Renal cortex interstitium (tissue), 15 donors: Measurements from ENCODE around the gene SHH. TPM values are rescaled to one million over a fixed set of nuclear protein-coding genes. Genes with fewer than 3 reads are reported as not detected.

ENCODE experiments used
- DNase-seq, 11 donors: peaks; one replicate each; pipeline ENCODE4 v3.0.0-alpha.2; 2013; ENCODE audit warnings: low read depth in 9 of 11, low spot score in 4 of 11; ENCODE audit errors: extremely low read depth in 1 of 11
- long read RNA-seq, 16 experiments: transcript quantifications; one replicate each; lab custom pipeline, GENCODE V29; 2026
- polyA plus RNA-seq, 3 donors: library from polyadenylated mRNA; unstranded; fragments of 120-200 nt; gene quantifications; one replicate each; pipeline ENCODE4 v1.2.1, GENCODE V29; 2013; ENCODE audit not compliant: insufficient read length in 3 of 3

SHH gene
- 1 to 10 TPM; 1.1 to 3.3 (median 2.3) TPM for polyA plus RNA-seq
- long read RNA-seq, donor 1 = 0 reads
- long read RNA-seq, donor 2 = 0 reads
- long read RNA-seq, donor 3, full-length matches to known transcripts = 1 of 1 reads
- long read RNA-seq, donor 3, partial matches to known transcripts = 0 of 1 reads
- long read RNA-seq, donor 3, other reads (novel, unspliced or antisense) = 0 of 1 reads
- long read RNA-seq, donor 4 = 0 reads
- long read RNA-seq, donor 5 = 0 reads
- long read RNA-seq, donor 6, full-length matches to known transcripts = 1 of 1 reads
- long read RNA-seq, donor 6, partial matches to known transcripts = 0 of 1 reads
- long read RNA-seq, donor 6, other reads (novel, unspliced or antisense) = 0 of 1 reads
- long read RNA-seq, donor 7, partial matches to known transcripts = 5 of 5 reads
- long read RNA-seq, donor 7, other reads (novel, unspliced or antisense) = 0 of 5 reads
- long read RNA-seq, donor 8 = 0 reads
- long read RNA-seq, donor 9, full-length matches to known transcripts = 1 of 1 reads
- long read RNA-seq, donor 9, partial matches to known transcripts = 0 of 1 reads
- long read RNA-seq, donor 9, other reads (novel, unspliced or antisense) = 0 of 1 reads
- long read RNA-seq, donor 10 = 0 reads
- long read RNA-seq, donor 11 = 0 reads
- long read RNA-seq, donor 12 = 0 reads
- long read RNA-seq, donor 13 = 0 reads
- long read RNA-seq, donor 14 = 0 reads
- long read RNA-seq, donor 15 = 0 reads
- long read RNA-seq, donor 16, full-length matches to known transcripts = 2 of 2 reads
- long read RNA-seq, donor 16, partial matches to known transcripts = 0 of 2 reads
- long read RNA-seq, donor 16, other reads (novel, unspliced or antisense) = 0 of 2 reads

DNA sequence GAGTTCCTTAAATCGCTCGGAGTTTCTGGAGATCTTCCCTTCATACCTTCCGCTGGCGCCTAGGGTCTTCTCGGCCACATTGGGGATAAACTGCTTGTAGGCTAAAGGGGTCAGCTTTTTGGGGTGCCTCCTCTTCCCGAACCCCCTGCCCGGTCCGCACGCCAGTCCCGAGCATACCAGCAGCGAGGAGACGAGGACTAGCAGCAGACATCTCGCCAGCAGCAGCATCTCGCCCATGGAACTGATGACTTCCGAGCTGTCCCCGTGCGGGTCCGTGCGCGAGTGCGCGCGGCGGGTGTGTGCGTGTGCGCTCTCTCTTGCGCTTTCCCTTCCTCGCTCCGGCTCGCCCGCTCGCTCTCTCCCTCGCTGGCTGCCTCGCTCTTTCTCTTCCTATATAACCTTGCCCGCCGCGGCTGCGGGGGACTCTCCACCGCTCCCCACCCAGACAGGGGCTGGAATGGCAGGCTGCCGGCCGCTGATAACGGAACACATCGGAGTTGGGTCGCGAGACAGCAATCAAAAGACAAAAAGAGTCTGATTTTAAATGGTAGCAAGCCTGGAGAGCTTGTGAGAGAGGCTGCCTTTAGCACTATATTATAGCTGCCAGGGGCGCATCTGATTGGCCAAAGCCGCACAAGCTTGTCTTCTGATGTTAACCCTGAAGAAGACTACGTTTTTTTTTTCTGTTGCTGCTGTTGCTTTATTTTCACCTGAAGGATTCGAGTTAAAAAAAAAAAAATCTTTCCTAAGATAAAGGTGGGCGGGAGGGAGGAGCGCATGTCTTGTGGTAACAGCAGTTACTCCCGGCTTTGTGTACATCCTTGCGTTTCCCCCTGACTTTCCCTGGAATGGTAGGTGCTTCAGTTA, at the start of gene SHH:
TSS of gene SHH (minus strand) at position 569 of the 867 bp plus-strand sequence. CDS start at position 228, 341 bp downstream.
- no peak for DNase-seq

DNA sequence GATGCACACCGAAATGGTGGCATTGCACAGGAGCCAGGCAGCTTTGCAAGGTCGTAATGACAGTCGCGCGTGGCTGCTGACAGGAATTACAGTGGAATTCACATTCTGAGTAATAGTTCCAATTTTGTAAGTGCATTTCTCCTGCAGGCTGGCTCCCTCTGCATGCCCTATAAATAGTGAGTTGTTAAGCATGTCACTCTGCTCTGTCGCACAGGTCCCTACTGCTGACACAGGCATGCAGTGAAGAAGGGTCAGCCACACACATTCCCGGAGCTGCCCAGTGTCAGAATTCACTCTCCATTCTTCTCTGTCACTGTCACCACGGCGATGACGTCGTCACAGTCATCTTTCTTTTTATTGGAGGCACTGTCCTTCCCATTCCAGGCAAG, 49.2 kb upstream of the SHH start:
- DNase-seq = no peak

DNA sequence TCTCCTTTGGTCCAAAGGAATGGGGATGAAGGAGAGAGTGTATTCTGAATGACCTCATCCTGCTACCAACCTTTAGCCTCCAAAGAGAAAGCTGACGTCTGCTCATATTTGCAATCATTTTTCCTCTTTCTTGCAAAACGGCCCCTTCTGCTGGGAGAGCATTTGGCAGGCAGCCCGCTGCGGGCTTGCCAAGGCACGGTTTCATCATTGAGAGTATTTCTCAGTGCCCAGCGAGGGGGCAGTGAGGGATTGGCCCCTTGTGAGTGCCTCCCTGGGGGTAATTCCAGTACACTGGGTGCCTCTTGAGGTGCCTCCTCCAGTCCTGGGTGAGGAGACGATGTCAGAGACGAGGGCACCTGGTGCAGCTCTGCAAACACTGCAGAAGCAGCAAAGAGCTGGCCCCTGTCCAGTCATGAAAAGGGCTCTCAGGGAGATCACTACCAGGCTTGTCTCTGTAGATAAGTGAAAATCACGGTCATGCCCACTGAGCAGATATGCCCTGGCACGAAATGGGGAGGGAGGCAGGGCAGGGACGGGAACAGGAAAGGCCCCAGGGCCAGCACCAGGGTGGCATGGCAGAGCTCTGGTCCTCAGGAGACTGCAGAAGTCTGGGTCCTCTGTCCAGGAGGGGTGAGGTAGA, 48.7 kb upstream of the SHH start:
- DNase-seq = peak in 1 of 11 donors; percentile 27

DNA sequence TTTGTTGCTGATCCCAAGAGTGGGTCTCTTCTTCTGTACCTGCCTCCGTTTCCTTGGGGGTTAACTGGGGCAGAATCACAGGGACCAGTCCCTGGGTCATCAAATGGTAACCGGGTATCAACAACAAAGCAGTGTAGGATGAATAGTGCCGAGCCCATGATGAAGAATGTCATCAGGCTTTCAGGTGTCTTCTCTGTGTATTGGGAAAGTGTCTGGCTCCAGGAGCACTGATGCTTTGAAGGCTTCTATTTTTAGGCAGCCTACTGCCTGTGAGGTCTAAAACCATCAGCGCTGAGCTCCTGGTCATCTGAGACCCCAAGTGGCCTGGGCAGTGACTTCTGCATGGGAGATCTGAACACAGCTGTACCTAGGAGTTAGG, 48.2 kb upstream of the SHH start:
- no peak for DNase-seq

DNA sequence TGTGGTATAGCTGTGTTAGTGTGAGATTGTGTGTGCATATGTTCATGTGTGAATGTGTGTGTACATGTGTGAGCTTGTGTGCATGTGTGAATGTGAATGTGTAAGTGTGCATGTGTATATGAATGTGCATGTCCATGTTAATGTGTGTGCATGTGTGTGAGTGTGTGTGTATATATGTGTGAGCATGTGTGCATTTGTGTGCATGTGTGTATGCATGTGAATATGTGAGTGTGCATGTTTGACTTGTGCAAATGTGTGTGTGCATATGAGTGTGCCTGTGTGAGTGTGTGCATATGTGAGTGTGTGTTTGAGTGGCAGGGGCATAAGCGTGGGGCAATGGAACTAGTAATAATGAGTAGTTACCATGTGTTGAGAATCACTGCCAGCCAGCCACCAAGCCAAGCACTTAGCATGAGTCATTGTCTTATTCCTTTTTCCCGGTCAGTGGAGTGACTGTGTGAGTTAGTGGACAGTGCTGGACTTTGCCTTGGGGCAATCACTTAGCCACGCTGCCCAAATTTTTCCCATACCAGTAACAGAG, 46.3 kb upstream of the SHH start:
- no peak for DNase-seq

DNA sequence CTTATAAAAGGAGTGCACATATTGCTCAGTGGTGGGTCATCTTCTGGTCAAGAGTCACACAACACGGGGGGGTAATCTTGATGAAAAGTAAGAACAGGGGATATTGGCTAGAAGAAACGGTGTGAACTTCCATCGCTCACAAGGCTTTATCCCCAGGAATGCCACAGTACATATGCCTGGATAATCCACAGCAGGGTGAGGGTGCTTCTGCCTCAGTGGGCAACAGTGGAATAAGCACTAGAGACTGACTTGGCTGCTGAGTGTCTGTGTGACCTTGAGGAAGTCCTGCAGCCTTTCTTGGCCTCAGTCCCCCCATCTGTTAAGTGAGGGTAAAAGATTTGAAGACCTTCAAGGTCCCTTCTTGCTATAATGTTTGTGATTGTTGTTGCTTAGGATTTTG, 44.9 kb upstream of the SHH start:
- DNase-seq = no peak

DNA sequence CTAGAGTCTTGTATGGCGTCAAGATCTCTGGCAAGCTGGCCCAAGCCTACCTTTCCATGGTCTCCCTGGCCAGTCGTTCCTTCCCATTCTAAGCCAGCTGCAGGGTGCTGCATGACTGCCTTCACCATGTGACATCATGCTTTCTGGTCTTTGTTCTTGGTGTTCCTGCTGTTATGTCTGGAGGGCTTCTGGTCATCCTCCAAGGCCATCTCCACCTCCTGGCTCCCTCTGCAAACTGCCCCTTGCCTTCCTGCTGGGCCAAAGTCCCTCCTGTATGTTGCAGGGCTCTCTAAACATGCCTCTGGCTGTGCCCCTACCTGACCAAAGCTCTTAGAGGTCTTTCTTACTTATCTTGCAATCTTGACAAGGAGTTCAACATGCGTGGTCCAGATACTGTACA, 44.4 kb upstream of the SHH start:
- DNase-seq = no peak

DNA sequence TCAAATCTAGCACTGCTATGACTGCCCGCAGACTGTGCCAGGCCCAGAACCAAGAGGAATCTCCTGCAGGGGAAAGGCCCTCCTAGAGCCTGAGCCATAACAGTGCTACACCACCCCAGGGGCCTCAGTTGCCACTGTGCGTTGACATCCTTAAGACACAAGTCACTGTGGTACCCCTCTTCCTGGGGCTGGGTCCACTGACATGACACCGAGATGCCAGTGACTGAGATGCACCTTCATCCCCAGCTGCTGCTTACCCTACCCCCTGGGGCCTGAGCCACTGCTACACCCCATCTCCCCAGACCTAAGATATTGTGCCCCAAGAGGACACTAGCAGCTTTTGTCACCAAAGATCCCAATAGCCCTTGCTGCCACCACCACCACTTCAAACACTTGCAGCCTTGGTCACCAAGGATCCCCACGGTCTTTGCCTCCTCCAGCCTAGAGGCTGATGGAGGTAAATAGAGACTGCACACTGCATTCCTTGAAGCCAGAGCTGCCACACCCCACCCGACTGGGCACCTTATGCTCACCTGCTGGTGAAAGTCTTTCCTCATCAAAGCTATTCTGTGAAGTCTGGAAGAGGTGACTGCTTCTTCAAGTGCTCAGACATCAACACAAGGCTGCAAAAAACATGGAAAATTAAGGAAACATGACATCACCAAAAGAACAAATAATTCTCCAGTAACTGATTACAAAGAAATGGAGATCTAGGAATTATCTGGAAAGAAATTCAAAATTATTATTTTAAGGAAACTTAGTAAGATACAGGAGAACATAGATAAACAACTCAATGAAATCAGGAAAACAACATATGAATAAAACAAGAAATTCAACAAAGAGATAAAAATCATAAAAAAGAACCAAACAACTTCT, 40.4 kb upstream of the SHH start:
- no peak for DNase-seq

DNA sequence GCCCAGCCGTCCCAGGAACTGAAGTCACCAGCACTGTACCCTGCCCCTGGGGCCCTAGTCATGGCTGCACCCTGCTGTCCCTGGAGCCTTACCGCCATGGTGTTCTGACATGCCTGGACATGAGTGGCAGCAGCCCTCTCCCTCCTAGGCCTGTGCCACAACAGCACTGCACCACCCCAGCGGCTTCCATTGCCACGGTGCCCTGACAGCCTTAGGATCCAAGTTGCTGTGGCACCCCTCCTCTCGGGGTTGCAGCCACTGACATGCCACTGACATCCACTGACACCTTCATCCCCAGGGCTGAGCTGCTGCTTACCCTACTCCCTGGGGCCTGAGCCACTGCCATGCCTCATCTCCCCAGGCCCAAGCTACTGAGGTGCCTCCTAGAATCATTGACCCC, 39.6 kb upstream of the SHH start:
- no peak for DNase-seq

DNA sequence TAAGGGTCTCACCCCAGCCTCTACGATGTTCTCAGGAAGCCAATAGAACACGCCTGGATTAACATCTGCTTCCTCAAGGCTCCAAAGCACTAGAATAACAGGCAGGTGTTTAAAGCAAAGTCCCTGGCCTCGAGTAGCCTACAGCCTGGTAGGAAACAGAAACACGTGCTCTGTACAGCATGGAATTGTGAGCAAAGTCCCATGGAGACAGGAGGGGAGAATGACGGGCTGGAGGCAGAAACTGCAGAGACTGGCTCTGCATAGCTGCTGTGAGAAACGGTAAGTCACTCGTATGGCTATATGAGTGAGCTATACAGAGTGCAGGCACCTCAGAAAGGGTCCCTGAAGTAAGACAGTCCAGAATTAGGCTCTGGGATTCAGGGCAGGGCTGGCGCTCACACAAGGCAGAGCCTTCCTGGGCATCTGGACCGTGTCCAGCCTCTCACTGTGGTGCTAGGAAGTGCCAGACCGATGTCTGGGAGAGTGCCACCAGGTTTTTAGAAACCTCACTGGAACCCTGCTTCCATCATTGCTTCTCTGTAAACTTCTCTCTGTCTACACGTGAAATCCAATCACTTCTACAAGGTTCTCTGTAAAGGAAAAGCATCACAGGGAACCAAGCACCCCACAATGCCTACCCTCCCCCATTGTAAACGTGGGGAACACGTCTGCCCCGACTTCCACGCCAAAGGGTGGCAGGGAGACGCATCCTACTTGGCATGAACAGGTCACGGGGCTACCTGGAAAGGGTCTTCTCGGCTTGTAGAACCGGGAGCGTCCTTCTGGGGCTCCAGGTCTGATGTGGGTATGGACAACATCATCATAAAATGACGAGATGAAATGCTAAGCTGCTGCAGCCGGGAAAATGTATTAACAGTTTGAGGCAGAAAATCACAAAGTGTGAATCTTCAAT, 38.8 kb upstream of the SHH start:
- DNase-seq = no peak

DNA sequence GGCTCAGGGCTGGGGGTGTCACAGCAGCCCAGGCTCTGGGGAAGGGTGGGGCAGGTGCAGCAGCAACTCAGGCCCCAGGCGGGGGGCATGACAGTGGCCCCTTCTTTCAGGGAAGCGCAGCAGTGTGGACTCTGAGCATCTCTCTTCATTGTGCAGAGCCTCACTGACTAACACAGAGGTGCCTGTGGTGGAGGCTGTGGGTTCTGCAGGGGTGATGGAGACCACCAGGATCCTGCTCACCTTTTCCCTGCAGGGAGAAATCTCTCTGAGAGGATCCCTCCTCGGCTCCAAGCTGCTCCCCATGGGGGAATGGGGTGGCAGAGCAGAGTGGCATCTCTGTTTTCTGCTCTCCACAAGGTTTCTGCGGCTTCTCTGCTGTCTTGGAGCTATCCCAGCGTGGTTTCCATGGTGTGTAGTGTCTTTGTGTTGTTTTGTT, 37.8 kb upstream of the SHH start:
- DNase-seq = no peak

DNA sequence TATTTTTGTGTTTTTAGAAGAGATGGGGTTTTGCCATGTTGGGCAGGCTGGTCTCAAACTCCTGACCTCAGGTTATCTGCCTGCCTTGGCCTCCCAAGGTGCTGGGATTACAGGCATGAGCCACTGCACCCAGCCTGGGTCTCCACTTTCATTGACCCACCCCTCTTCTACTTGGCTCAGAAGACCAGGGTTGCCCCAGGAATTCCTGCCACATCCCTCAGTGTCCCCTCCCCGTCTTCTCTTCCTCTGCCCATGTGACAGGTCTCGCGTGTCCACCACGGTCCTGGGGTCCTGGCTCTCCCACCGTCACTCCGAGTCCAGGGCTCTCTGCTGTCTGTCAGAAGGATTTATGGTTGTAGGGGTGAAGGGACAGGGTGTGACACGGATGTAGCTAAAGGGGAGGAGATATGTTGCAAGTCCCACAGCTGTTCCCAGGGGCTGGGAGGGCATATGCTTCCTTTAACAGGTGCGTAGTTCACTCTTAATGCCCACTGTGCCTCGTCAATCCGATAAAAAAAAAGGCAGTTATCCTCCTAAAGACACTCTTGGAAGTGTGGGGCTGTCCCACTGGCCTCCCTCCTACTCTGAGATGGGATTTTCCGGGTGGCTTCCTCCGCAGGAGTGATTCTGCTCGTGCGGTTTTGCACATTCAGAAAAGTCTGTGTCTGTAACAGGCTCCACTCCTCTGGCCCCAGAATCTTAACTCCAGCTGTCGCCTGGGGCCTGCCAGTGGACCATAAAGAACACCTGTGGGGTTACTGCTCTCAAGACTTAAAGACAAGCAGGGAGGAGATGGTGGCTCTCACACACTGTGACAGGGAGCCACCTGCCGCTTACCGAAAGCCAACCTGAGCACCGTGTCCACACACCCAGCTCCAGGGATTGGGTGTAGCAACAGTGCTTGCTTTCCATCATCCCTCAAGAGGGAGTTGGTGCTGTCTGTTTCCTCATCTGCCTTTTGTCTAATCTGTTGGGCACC, 36.7 kb upstream of the SHH start:
- no peak for DNase-seq

DNA sequence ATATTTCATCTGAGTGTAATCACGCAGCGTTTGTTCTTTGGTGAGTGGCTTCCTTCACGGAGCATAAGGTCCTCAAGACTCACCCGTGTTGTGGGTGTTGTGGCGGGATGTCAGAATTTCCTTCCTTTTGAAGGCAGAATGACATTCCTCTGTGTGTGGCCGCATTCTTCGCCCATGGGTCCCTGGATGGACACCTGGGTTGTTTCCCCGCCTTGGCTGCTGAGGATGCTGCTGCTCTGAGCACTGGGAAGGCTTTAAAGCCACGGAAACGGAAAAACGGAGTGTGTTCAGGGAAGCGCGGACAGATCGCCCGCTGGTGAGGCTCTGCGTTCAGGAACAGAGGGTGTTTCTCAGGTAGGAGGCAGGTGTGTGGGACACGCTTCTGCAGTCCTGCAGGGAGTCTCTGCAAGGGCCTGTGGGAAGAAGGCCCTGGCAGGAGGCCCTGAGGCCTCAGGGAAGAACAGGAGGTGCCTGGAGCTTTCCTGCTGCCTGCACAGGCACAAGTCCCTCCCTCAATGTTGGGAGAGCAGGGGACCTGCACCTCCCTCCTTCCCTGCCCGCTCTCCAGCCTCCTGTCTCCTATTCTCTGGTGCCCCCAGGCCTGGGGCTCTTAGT, 35.7 kb upstream of the SHH start:
- DNase-seq = no peak

DNA sequence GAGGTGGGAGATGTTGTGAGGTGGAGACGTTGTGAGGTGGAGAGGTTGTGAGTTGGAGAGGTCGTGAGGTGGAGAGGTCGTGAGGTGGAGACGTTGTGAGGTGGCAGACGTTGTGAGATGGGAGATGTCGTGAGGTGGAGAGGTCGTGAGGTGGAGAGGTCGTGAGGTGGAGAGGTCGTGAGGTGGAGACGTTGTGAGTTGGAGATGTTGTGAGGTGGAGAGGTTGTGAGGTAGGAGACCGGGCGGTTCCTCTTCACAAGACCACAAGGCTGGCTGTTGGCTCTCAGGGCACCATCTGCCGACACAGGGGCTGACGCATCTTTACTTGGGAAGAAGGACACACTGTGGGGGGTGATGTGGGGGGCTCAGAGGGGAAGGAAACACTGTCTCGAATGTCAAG, 34.7 kb upstream of the SHH start:
- DNase-seq = no peak

DNA sequence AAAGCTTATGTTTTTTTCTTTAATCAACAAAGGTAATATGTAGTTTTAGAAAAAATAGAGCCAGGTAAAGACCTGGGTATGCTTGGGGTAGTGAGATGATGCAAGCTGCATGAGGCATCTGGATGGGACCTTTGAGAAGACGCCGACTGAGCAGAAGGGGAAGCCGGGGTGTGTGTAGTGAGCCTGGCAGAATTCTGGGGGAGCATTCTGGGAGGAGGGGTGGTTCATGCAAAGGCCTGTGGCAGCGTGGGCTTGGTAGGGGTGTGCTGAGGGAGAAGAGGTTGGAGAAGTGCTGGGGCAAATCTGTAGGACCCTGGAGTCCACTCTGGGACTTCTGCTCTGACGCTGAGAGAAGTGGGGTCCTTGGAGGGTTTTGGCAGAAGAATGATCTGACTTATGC, 33.9 kb upstream of the SHH start:
- no peak for DNase-seq
